GM19468 (cell line): ENCODE measurements around the gene NSMCE1.
"Not testable (repeated sequence)": the region's sequence is repeated elsewhere in the genome, so short reads cannot be mapped to it uniquely, and the experiment has no call there.

ENCODE experiments used
- ATAC-seq: cut with Tn5 transposase; IDR thresholded peaks from one replicate; pipeline ENCODE4 v1.9.1; 2021; ENCODE audit warnings: mild to moderate bottlenecking, moderate library complexity, moderate number of reproducible peaks; ENCODE audit not compliant: unreplicated experiment; ENCODE audit errors: extremely low read depth

NSMCE1 gene

GRCh38 chr16:27303256-27304100 is 34.9 kb upstream of the NSMCE1 start:
- ATAC-seq = no peak

- no peak for ATAC-seq
Measured at GRCh38 chr16:27302126-27302525, 33.6 kb upstream of the NSMCE1 start.

- ATAC-seq = no peak
Measured at GRCh38 chr16:27301236-27301861, 32.8 kb upstream of the NSMCE1 start.

- ATAC-seq = no peak
Measured at GRCh38 chr16:27298132-27298531, 29.6 kb upstream of the NSMCE1 start.

- no peak for ATAC-seq
Measured at GRCh38 chr16:27293343-27293742, 24.8 kb upstream of the NSMCE1 start.

- no peak for ATAC-seq
Measured at GRCh38 chr16:27291722-27292240, 23.2 kb upstream of the NSMCE1 start.

- no peak for ATAC-seq
Measured at GRCh38 chr16:27291106-27291505, 22.5 kb upstream of the NSMCE1 start.

- no peak for ATAC-seq
Measured at GRCh38 chr16:27290562-27290961, 22.0 kb upstream of the NSMCE1 start.

- no peak for ATAC-seq
Measured at GRCh38 chr16:27289669-27290068, 21.1 kb upstream of the NSMCE1 start.

- not testable (repeated sequence) for ATAC-seq
Measured at GRCh38 chr16:27288313-27288712, 19.7 kb upstream of the NSMCE1 start.

GRCh38 chr16:27287887-27288286 is 19.3 kb upstream of the NSMCE1 start:
- ATAC-seq = no peak

GRCh38 chr16:27287051-27287811 is 18.7 kb upstream of the NSMCE1 start:
- ATAC-seq = no peak

- ATAC-seq = no peak
Measured at GRCh38 chr16:27286451-27286850, 17.9 kb upstream of the NSMCE1 start.

GRCh38 chr16:27285676-27286196 is 17.2 kb upstream of the NSMCE1 start:
- no peak for ATAC-seq

GRCh38 chr16:27284865-27285675 is 16.5 kb upstream of the NSMCE1 start:
- no peak for ATAC-seq

GRCh38 chr16:27281243-27281642 is 12.7 kb upstream of the NSMCE1 start:
- no peak for ATAC-seq

GRCh38 chr16:27275394-27275793 is 6.8 kb upstream of the NSMCE1 start:
- ATAC-seq = no peak

GRCh38 chr16:27274424-27274874 is 5.9 kb upstream of the NSMCE1 start:
- ATAC-seq = not testable (repeated sequence)

- ATAC-seq = no peak
Measured at GRCh38 chr16:27273670-27274423, 5.3 kb upstream of the NSMCE1 start.
